ENCODE data around the gene ZNF628.
"Not testable (repeated sequence)": the region's sequence is repeated elsewhere in the genome, so short reads cannot be mapped to it uniquely, and the experiment has no call there.

ZNF628 gene

DNA sequence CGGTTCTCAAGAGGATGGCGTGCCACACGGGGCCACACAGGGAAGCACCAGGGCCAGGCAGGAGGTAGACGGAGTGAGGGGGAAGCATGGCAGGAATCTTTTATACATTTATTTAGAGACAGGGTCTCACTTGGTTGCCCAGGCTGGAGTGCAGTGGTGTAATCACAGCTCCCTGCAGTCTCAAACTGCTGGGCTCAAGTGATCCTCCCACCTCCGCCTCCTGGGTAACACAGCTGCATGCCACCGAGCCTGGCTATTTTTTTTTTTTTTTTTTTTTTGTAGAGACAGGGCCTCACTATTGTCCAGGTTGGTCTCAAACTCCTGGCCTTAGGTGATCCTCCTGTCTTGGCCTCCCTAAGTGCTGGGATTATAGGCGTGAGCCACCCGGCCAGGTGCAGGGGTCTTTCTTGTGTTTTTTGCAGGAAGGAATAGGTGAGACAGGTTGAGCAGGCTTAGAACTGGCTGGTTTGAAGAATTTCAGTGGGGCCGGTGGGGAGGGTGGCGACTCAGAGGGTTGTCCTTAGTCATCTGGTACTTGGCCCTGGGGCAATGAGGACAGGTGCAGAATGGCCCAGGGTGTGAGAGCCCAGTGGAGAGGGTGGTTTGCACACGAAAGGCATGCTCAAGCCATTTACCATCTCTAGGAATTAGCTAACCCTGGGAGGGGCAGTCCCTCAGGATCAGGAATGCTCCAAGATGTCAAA is 19.4 kb downstream of the ZNF628 start:
- no peak for DNase-seq (ENCODE audit: low read depth in 2 of 2, low spot score in 1 of 2)

DNA sequence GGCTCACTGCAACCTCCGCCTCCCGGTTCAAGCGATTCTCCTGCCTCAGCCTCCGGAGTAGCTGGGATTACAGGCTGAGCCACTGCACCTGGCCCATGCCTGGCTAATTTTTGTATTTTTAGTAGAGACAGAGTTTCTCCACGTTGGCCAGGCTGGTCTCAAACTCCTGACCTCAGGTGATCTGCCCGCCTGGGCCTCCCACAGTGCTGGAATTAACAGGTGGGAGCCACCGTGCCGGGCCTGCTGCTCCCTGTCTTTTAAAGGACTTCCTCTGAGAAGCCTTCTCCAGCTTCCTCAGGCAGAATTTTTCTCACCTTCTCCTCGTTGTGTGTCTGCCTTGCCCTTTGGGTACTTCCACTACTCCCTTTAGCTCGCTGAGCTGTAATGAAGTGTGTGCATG is 20.4 kb downstream of the ZNF628 start:
- DNase-seq (ENCODE audit: low read depth in 2 of 2, low spot score in 1 of 2) = not testable (repeated sequence)

DNA sequence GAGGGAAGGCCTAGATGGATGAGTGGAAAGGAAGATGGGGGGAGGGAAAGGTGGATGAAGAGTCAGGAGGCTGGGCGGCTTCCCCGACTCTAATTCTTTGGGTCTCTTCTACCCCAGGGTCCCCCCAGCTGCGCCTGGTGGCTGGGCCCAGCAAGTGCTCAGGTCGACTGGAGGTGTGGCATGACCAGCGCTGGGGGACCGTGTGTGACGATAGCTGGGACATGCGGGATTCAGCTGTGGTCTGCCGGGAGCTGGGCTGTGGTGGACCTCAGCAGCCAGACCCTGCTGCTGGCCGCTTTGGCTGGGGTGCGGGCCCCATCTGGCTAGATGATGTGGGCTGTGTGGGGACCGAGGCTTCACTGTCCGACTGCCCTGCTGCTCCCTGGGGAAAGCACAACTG is 21.3 kb downstream of the ZNF628 start:
- DNase-seq (ENCODE audit: low read depth in 2 of 2, low spot score in 1 of 2) = no peak

DNA sequence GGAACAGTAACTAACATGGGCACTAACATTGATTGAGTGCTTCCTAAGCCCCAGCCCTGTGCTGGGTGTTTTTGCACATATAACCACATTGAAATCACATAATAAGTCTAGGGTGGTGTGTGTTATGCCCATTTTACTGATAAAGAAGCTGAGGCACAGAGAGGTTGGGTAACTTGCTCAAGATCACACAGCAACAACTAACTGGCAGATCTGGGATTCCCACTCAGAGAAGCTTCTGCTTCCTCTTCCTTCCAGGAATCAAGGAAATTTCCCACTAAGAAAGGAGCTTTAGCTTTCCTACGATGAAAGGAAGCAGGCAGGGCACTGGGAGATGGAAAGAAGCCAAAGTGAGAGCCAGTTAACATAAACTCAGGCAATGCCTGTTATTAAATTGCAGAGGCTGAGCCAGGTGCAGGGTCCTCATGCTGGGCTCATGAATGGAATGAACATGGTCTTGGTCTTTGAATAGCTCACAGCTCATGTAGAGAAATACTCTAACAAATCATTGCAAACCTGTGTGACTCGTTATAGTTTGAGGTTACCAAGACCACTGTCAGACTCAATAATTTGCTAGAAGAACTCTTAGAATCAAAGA is 21.9 kb downstream of the ZNF628 start:
- DNase-seq (ENCODE audit: low read depth in 2 of 2, low spot score in 1 of 2) = no peak

DNA sequence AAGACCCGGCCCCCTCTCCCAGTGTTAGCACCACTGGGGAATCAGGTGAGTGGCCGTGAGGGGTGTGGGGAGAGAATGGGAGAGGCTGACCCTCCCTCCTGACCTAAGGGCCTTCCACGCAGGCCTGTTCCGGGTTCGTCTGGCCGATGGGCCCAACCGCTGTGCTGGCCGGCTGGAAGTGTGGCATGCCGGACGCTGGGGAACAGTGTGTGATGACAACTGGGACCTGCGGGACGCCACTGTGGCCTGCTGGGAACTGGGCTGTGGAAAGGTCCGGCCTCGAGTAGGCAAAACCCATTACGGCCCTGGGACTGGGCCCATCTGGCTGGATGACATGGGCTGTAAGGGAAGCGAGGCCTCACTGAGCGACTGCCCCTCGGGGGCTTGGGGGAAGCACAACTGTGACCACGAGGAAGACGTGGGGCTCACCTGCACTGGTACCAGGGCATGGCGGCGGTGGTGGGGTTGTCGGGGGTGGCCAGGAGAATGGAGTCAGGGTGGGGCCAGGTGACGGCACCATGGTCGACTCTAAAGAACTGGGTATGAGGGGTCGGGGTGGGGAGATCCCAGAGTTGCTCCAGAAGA is 24.0 kb downstream of the ZNF628 start:
- no peak for DNase-seq (ENCODE audit: low read depth in 2 of 2, low spot score in 1 of 2)

DNA sequence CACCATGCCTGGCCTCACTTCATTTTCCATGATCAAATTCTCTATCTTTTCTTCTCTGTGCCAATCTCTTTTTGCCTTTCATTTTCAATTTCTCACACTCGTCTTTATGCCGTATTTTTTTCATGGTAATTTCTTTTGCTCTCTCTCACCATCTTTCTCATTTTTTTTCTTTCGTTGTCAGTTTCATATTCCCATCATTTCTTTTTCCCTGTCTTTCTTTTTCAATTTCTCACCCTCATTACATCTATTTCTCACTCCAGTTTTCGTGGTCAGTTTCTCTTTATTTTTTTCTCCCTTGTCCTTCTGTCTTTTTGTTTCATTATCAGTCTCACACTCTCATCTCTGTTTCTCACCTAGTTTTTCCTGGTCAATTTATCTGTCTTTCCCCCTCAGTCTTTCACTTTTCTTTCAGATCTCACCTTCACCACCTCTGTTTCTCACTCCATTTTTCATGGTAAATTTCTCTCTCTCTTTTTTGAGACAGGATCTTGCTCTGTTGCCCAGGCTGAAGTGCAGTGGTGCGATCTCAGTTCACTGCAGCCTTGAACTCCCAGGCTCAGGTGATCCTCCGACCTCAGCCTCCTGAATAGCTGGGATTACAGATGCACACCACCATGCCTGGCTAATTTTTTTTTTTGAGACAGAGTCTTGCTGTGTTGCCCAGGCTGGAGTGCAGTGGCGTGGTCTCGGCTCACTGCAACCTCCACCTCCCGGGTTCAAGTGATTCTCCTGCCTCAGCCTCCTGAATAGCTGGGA is 26.0 kb downstream of the ZNF628 start:
- no peak for DNase-seq (ENCODE audit: low read depth in 2 of 2, low spot score in 1 of 2)

DNA sequence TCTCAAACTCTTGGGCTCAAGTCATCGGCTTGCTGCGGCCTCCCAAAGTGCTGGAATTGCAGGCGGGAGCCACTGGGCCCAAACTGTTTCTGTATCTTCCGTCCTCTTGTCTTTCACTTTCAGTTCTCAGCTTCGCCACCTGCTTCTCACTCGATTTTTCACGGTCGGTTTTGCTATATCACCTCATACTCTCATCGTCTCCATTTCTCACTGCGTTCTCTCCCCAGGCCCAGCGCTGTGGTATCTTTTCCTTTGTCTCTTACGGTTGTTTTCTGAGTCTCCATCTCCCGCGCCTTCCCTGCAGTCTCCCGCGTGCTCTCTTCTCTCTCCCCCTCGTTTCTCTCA is 26.7 kb downstream of the ZNF628 start:
- DNase-seq (ENCODE audit: low read depth in 2 of 2, low spot score in 1 of 2) = no peak

DNA sequence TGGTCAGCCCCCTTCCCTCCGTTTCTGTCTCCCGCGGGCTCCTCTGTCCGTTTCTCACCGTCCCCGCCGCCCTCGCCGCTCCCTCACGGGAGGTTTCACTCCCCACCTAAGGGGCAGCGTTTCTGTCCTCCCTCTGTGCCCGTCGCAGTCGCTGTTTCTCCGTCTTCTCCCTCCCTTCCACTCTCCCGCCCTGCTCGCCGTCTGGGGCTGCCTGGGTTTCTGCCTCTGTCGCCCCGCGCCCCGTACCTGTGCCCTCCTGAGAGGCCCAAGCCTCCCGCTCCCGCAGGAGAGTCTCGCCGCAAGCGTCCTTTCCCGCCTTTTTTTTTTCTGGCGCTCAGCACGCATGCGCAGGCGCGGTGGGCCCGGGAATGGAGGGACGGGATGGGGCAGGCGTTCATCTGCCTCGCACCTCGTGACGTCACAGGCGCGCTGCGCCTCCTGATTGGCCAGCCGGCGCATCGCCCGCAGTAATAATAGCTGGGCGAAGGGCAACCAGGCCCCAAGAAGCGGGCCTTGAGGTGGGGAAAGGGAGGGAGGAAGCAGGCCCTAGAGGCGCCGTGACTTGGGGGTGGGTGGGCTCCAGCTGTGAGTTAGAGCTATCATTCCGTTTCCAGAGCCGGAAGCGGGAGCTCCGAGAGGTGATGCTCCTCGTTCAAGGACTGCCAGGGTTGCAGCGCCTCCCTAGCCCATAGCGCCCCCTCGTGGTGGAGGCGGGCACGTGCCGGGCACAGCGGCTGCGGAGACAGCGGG is 27.3 kb downstream of the ZNF628 start:
- peak; percentile 88 to 95 for DNase-seq (ENCODE audit: low read depth in 2 of 2, low spot score in 1 of 2)

DNA sequence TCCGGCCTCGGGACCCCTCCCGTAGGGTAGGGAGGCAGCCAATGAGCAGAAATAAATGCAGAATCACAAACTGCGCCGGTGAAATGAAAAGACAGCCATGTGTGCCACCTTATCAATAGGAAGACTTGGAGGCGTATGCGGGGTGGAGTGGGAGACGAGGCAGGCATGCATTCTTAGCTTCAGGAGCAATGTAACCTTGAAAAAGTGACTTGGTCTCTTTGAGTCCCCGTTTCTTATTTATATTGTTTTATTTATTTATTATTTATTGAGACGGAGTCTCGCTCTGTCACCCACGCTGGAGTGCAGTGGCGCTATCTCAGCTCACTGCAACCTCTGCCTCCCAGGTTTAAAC is 27.8 kb downstream of the ZNF628 start:
- DNase-seq (ENCODE audit: low read depth in 2 of 2, low spot score in 1 of 2) = no peak

DNA sequence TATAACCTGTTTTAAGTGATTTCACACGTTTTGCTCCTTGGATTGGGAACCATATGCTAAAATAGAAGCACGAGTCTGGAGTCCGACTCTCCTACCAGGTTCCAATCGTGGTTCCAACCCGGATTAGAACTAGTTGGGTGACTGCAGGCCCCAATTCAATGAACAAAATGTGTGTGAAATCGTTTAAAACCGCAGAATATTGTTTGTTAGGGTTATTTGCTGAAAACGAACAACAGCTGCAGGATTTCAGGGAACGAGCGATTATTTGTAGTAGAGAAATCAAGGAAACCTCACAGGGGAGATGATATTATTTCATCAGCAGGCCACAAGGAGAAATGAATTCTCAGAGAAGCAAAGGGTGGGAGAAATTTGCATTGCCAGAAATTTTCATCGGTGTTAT is 28.6 kb downstream of the ZNF628 start:
- no peak for DNase-seq (ENCODE audit: low read depth in 2 of 2, low spot score in 1 of 2)

DNA sequence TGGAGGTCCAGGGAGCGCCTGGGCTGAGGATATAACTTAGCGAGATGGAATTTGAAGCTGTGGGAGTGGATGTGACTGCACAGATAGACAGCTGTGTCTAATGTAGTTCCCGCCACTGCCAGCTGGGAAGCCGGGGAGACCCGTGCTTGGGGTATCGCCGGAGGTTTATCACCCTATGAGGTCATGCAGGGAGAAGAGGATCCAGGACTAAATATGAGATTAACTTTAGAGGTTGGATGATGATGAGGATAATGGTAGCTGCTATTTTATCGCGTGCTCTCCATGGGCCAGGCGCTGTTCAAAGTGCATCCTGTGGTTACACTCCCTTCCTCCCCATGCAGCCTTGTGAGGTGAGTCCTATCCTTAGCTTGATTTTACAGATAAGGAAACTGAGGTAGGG is 31.7 kb downstream of the ZNF628 start:
- no peak for DNase-seq (ENCODE audit: low read depth in 2 of 2, low spot score in 1 of 2)

DNA sequence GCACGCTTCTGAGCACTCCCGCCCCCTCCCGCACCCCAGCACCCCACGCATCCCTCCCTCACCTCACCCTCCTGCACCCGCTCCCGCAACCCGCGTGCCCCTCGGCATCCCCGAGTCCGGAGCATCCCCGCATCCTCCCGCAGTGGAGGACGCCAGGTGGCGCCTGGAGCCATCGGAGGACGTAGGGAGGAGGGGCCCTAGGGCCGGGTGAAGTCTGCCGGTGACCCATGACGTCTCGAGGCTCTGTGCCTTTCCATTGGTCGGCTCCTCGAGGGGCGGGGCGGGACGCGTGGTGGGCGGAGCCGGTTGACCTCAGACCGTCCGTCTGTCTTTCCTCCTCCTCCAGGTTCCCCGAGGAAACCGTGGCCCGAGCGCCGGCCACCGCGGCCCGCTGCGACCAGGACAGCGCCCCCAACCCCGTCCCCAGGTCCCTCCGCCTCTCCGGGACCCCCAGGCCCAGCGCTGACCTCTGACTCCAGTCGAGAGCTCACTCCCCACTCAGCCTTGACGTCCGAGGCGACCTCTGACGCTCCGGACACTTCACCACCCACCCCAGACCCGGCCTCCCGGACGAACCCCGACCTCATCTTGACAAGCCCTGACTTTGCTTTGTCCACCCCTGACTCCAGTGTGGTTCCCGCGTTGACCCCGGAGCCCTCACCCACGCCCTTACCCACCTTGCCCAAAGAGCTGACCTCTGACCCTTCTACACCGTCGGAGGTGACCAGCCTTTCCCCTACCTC is 40.6 kb downstream of the ZNF628 start:
- DNase-seq (ENCODE audit: low read depth in 2 of 2, low spot score in 1 of 2) = peak; percentile 75 to 86

DNA sequence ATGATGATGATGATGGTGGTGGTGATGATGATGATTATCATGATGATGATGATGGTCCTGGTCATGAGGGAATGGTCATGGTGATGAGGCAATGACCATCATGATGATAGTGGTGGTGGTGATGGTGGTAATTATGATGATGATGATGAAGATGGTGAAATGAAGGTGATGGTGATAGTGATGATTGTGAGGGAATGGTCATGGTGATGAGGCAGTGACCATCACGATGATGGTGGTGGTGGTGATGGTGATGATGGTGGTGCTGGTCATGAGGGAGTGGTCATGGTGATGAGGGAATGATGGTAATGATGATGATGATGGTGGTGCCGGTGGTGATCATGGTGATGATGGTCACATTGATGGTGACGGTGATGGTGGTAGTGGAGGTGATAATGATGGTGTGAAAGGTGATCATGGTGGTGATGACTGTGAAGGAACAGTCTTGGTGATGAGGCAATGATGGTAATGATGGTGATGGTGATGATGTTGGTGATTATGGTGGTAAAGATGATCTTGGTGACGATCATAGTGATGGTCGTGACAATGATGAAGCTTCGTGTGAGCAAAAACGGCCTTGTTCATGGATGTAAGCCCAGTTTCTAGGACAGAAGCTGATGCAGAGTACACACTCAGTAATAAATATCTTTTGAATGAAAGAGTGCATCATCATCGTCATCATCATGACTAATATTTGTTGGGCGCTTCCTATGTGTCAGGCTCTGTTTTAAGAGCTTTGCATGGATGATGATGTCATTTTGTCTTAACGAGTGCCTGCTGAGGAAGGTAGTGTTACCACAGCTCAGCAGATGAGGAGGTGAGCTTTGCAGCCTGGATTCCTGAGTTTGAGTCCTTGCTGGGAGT is 43.3 kb downstream of the ZNF628 start:
- DNase-seq (ENCODE audit: low read depth in 2 of 2, low spot score in 1 of 2) = no peak

DNA sequence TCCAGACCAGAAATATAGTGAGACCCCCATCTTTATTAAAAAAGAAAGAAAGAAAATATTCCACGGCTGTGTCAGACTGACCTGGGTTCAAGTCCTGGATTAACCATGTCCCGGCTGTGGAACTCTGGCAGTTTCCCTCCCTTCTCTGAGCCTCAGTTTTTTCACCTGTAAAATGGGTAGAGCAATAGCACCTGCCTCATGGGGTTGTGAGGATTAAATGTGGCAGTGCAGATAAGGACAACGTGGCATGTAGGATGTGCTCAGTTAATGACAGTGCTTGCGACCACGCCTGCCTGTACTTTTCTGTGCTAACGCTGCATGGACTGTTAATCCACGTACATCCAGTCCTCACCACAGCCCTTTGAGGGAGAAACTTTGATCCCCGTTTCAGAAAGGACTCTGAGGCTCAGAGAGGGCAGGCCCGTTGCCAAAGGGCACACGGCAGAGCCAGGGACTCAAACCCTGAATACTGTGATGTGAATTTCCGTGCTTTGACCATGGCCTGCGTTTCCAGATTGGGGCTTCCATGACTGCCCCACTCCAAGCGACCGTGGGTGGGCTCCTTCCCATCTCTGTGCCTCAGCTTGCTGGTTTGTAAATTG is 44.4 kb downstream of the ZNF628 start:
- DNase-seq (ENCODE audit: low read depth in 2 of 2, low spot score in 1 of 2) = no peak

DNA sequence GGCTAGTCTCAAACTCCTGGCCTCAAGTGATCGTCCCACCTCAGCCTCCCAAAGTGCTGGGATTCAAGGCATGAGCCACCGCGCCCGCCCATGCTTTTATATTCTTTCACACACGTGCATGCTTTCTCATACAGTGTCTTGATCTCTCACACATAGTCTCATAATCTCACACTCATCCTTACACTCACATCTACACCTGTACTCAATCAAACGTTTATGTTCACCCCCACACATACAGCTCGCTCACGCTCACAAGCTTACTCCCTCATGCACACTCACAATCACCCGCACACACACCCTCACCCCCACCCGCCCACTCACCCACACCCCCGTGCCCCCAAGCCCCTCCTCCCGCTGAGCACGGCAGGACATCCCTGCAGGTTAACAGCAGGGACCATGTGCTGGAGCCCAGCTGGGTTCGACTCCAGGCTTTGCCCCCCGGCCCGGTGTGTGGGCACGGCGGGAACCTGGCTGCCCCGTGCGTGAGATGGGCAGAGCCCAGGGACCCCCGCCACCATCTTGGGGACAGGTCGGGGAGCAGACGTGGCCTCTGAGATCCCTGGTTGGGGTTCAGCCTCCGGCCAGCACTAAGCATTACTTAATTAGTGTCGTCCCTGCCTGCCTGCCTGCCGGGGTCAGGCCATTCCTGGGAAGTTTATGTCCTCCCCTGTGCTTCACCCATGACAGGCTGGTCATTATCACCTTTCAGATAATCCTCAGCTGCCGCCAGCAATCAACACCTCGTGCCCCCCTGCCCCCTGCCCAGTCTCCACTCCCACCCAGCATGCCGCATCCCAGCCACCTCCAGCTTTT is 49.1 kb downstream of the ZNF628 start:
- DNase-seq (ENCODE audit: low read depth in 2 of 2, low spot score in 1 of 2) = no peak

DNA sequence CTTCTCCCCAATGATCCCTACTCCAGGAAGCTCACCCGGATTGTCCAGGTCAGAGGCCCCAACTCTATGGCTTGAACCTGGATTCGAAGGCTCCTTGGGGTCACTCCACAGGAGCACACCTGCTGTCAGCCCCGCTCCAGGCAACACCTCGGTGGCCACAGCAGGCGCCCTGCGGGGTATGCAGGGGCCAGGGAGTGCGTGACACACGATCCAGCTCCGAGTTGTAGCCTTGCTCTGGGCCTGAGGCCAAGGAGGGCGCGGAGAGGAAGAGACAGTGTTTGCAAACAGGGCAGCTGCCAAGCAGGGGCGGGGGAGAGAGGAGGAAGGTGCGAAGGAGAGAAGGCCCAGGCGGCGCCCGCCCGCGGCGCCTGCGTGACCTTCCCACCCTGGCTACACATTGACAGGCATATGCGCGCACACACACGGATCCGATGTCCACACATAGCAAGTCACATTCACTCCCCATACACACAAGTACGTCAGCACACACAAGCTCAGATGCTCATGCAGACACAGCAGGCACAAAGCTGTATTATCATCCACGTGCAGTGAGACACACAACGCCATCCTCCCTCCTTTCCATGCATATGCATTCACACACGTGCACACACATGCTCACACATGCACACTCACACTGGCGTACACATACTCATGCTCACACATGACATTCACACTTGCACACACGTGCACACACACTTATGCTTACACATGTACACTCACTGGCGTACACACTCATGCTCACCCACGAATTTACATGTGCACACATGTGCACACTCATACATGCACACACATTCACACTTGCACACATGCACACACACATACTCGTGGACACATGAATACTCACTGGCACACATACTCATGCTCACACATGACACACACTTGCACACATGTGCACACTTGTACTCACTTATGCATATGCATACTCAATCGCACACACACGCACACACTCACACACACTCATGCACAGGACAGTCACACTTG is 50.1 kb downstream of the ZNF628 start:
- no peak for DNase-seq (ENCODE audit: low read depth in 2 of 2, low spot score in 1 of 2)

DNA sequence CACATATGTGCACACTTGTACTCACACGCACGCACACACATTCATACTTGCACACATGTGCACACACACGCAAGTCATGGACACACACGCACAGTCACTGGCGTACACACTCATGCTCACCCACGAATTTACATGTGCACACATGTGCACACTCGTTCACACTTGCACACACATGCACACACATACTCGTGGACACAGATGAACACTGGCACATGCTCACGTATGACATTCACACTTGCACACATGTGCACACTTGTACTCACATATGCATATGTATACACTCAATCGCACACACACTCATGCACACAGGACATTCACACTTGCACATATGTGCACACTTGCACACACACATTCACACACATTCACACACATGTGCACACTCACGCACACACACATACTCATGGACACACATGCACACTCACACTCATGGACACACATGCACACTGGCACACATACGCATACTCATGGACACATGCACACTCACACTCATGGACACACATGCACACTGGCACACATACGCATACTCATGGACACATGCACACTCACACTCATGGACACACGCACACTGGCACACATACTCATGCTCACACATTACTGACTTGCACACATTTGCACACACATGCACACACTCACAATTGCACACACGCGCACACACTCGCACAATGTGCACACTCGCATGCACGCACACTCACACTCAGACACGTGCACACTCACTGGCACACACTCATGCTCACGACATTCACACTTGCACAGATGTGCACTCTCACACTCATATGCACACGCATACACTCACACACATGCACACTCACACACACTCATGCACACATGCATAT is 51.0 kb downstream of the ZNF628 start:
- no peak for DNase-seq (ENCODE audit: low read depth in 2 of 2, low spot score in 1 of 2)
